COR-L47 (cell line): ENCODE results near the gene GIPC1.
"Not testable (repeated sequence)": the region's sequence is repeated elsewhere in the genome, so short reads cannot be mapped to it uniquely, and the experiment has no call there.

Experiments used
- DNase-seq: peaks from one replicate; lab custom pipeline; 2025; lab: John Stamatoyannopoulos, UW

Gene GIPC1

GRCh38 chr19:14517840-14518505 lies 22.0 kb upstream of the GIPC1 start, which contains the start of gene DNAJB1:
Gene DNAJB1 (minus strand): TSS chr19:14518397. CDS start chr19:14518349, 48 bp downstream.
- peak; percentile 61 for DNase-seq

GRCh38 chr19:14517446-14517839 lies 21.5 kb upstream of the GIPC1 start:
- DNase-seq, result no peak

- no peak for DNase-seq
Measured at GRCh38 chr19:14516746-14517438, 21.0 kb upstream of the GIPC1 start.

DNA sequence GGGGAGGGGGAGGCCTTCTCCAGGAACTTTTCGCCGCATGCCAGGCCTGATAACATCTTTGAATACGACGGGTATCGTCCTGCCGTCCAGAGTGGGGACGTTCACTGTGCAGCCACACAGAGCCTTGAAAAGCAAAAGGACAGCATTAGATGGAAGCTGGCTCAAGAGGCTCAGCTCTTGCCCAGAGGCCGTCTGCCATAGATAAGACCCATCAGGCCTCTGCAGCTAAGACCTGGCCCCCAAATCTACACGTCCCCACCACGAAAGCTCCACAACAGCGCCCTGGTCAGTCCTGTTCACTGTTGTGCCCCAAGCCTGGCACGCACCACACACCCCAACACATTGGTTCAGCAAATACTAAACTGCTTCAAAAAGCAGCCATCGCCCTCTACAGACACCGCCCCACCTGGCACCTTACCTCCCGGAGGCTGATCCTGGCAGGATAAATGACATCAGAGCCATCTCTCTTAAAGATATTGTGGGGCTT lies 20.2 kb upstream of the GIPC1 start:
- DNase-seq, result no peak

GRCh38 chr19:14515501-14516047 lies 19.6 kb upstream of the GIPC1 start:
- no peak for DNase-seq

DNA sequence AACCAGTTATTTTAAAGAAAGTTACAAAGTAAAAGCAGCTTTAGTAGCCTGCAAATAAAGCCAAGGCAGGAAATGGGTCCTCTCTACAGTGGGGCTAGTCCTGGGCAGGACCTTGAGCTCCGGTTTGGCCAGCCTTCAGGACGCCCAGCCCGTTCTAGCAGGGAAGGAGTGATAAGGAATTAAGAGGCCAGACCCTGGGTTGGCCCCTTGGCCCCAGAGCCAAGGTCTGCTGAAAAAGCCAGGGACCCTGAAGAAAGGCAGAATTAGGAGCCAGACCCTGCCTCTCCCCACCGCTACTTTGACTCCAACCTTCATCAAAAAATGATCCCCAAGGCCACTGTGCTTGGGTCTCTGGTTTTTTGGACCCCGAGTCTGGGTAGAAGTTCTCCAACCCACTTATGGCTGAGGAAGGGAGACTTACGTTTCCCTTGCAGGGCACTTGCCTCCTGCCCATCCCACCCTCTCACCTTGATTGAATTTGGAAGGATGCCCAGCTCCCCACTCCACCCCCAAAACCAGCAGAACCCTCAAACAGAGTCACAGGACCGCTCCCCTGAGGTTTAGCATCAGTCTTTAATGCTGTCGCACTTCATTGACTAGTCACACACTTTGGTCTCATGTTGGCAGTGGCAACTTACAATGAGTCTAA lies 18.4 kb upstream of the GIPC1 start:
- no peak for DNase-seq

DNA sequence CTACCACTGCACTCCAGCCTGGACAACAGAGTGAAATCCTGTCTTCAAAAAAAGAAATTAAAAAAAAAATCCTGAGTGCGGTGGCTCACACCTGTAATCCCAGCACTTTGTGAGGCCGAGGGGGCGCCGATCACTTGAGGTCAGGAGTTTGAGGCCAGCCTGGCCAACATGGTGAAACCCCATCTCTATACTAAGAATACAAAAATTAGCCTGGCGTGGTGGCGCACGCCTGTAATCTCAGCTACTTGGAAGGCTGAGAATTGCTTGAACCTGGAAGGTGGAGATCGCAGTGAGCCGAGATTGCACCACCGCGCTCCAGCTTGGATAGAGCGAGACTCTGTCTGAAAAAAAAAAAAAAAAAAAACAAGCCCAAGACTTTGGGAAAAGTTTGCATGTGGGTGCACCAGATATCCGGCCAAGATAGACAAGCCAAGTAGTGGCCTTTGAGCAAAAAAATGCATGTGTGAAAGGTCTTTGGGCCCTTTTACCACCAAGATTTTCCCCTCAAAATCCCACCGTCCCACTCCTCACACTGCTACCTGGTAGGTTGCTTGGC lies 16.6 kb upstream of the GIPC1 start:
- no peak for DNase-seq

GRCh38 chr19:14511229-14511593 lies 15.3 kb upstream of the GIPC1 start:
- DNase-seq, result no peak

- DNase-seq, result no peak
Measured at GRCh38 chr19:14510311-14511228, 14.6 kb upstream of the GIPC1 start.

- no peak for DNase-seq
Measured at GRCh38 chr19:14507704-14508542, 12.0 kb upstream of the GIPC1 start.

- peak; percentile 13 for DNase-seq
Measured at GRCh38 chr19:14505488-14506239, 9.7 kb upstream of the GIPC1 start.

GRCh38 chr19:14504575-14504974 lies 8.6 kb upstream of the GIPC1 start:
- DNase-seq, result not testable (repeated sequence)

DNA sequence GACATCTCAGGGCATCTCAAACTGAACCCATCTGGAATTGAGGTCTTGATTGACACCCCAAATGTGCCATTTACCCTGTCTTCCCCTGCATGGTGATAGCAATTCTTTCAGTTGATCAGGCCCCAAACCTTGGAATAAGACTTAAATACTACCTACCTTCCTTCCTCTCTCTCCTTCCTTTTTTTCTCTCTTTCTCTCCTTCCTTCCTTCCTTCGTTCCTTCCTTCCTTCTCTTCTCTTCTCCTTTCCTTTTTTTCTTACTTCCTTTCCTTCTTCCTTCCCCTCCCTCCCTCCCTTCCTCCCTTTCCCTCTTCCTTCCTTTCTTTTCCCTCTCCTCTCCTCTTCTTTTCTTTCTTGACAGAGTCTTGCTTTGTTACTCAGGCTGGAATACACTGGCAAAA lies 7.4 kb upstream of the GIPC1 start:
- DNase-seq, result no peak

GRCh38 chr19:14502334-14503092 lies 6.6 kb upstream of the GIPC1 start:
- DNase-seq, result no peak

GRCh38 chr19:14497228-14497921 lies 1.4 kb upstream of the GIPC1 start:
- DNase-seq, result no peak

DNA sequence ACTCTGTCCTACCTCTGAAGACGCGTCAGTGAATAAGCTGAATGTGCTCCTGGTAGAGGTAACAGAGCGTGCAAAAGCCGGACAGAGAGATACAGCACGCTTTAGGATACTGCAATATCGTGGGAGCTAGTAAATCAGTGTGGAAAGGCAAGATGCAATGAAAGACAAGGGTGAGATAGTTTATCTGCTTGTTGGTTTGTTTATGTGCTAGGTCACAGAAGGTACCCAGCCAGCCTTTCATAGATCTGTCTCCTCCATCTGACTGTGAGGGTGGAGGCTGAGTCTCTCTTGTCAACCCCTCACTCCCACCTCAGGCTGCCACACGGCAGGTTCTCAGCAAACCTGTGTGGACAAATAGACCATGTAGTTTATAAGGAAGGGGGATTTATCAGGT lies 904 bp upstream of the GIPC1 start:
- no peak for DNase-seq

DNA sequence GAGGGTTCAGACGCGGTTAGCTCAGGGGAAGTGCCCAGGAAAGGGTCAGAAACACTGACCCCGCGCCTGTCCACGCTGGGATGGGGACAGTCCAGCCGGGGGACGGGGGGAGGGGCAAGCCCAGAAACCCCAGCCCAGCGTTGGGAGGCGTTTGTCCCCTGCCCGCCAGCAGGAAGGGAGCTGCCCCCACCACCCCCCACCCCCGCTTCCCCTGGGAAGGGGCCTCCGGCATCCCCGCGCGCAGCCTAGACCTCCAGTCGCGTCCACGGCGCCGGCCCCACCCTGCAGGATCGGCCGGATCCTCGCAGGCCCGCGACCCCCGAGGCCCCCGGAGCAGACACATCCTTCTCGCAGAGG lies 277 bp downstream of the GIPC1 start:
- DNase-seq, result peak; percentile 48

DNA sequence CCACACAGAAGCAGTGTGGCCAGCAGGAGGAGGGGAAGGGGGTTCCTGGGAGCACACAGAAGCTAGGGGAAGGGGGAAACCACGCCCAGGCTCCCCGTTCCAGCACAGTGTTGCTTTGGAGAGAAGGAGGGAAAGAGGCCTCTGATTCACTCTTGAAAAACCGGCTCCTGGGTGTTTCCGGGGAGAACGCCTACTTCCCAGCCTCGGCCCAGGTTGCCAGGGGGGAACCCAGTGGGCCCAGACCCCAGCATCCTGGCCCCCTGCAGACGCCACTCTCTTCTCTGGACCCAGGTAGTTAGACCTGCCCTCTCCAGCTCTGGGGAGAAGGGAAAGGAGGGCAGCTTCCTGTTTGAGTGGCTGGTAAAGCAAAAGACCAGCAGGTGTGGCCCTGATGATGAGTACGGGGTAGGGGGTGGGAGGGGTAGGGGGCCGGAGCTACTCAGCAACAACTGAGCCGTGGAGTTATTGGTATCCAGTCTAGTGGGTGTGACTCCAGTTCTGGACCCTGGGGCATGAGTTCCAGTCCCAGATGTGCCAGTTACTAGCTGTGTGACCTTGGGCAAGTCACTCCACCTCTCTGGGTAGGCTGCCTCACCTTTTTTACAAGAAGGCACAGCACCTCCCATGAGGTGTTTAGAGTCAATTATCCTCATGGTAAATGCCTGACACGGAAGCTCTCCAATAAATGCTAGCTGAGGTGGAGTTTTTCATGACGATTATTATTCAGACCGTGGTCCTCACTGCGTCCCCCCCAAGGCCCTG lies 836 bp downstream of the GIPC1 start:
- no peak for DNase-seq
